GM13976 (cell line): Measurements from ENCODE around the gene CAMP.

ENCODE experiments used
- DNase-seq: peaks from one replicate; pipeline ENCODE4 v3.0.0; 2012; ENCODE audit warnings: low spot score
- in situ Hi-C: fragments of 300-500 bp; cut with MboI; formaldehyde crosslinking; loops from one replicate; pipeline ENCODE4 v1.12.0; 2022; ENCODE audit warnings: low sequenced_read_pairs, mixed read lengths, inconsistent platforms; ENCODE audit not compliant: unreplicated experiment
- TF ChIP-seq, protein P1 (sequence below): IDR thresholded peaks from 2 replicates; pipeline ENCODE4 v1.5.1; 2012; ENCODE audit warnings: borderline replicate concordance, mild to moderate bottlenecking; ENCODE audit not compliant: insufficient read depth; ENCODE audit errors: extremely low read depth, missing control alignments, control extremely low read depth

Gene CAMP, protein sequence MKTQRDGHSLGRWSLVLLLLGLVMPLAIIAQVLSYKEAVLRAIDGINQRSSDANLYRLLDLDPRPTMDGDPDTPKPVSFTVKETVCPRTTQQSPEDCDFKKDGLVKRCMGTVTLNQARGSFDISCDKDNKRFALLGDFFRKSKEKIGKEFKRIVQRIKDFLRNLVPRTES

GRCh38 chr3:48222616-48223513, at the start of gene CAMP:
Gene CAMP (plus strand): TSS chr3:48223495. CDS start chr3:48223512, 17 bp downstream.
- in situ Hi-C loops = no loop called here
- TF ChIP-seq, protein P1, sequence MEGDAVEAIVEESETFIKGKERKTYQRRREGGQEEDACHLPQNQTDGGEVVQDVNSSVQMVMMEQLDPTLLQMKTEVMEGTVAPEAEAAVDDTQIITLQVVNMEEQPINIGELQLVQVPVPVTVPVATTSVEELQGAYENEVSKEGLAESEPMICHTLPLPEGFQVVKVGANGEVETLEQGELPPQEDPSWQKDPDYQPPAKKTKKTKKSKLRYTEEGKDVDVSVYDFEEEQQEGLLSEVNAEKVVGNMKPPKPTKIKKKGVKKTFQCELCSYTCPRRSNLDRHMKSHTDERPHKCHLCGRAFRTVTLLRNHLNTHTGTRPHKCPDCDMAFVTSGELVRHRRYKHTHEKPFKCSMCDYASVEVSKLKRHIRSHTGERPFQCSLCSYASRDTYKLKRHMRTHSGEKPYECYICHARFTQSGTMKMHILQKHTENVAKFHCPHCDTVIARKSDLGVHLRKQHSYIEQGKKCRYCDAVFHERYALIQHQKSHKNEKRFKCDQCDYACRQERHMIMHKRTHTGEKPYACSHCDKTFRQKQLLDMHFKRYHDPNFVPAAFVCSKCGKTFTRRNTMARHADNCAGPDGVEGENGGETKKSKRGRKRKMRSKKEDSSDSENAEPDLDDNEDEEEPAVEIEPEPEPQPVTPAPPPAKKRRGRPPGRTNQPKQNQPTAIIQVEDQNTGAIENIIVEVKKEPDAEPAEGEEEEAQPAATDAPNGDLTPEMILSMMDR = no peak
- peak; percentile 79 for DNase-seq

DNA sequence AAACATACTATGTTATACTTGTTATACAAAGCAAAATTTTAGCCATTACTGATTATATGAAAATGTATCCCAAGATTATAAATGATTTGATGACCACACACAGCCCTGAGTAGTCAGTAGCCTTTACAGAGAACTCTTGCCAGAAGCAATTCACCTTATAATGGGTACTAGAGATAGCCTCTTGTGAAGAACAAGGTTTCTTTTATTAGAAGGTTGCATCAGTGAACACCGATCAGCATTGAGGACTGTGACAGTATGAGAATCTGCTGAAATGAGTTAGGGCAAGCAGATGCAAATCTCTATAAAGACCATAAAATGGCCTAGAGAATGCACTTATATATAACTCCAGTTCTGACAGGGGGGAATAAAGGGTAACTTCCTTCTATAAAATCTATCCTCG, 45.2 kb upstream of the CAMP start:
- in situ Hi-C loops = no loop called here
- TF ChIP-seq, protein P1 = no peak
- no peak for DNase-seq

DNA sequence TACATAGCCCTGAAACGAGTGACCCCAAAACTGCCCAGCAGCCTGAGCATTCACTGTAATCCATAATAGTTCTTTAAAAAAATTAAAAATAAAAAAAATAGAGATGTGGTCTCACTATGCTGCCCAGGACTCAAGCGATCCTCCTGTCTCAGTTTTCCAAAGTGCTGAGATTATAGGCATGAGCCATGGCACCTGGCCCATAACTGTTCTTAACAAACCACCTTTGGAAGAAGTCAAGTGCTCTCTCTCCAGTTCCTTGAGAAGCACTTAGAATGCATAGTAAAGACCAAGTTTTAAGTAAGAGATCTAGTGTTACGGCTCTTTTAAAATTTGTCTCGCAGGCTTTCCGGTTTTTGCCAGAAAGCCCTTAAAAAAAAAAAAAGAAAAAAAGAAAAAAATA, 43.3 kb upstream of the CAMP start:
- in situ Hi-C loops = no loop called here

GRCh38 chr3:48180531-48181253, 42.6 kb upstream of the CAMP start:
- TF ChIP-seq, protein P1 = no peak
- no peak for DNase-seq
- in situ Hi-C loops = no loop called here

More for the DNA sequence above, 43.3 kb upstream of the CAMP start:
- no peak for DNase-seq
- TF ChIP-seq, protein P1 = no peak

DNA sequence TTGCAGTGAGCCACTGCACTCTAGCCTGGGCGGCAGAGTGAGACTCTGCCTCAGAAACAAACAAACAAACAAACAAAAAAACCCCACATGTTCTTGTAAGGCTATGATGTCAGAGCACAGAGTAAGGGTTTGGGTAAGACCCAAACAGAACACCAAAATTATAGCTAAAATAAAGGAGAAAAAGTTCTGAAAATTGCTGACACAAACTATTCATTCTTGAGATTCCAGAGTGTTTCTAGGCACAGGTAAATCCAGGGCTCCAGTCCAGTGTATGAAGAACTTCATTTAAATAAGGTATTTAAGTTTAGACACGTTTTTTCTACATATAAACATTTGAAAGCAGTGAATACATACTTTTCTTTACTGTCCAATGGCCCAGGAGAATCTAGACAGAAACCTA, 39.0 kb upstream of the CAMP start:
- in situ Hi-C loops = no loop called here
- TF ChIP-seq, protein P1 = no peak
- no peak for DNase-seq

DNA sequence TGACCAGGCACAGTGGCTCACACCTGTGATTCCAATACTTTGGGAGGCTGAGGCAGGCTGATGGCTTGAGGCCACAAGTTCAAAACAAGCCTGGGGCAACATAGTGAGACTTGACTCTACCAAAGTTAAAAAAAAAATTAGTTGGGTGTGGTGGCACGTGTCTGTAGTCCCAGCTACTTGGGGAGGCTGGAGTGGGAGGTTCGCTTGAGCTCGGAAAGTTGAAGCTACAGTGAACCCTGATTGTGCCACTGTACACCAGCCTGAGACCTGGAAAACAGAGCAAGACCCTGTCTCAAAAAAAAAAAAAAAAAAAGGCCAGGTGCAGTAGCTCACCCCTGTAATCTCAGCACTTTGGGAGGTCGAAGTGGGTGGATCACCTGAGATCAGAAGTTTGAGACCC, 38.2 kb upstream of the CAMP start:
- TF ChIP-seq, protein P1 = no peak
- in situ Hi-C loops = no loop called here
- DNase-seq = no peak
